HFFc6 (cell line): ENCODE data around the gene OR52W1. TPM values are rescaled to one million over a fixed set of nuclear protein-coding genes. Genes with fewer than 3 reads are reported as not detected.

Experiments
- DNase-seq: peaks from one replicate; pipeline ENCODE4 v3.0.0-alpha.2; 2018
- H3K27ac Mint-ChIP-seq: 2 replicates; pipeline ENCODE4 v1.8.0; 2020; ENCODE audit warnings: mild to moderate bottlenecking, mixed read lengths
- H3K27me3 Mint-ChIP-seq: 2 replicates; pipeline ENCODE4 v1.8.0; 2021; ENCODE audit warnings: mild to moderate bottlenecking, moderate library complexity, mixed read lengths; ENCODE audit not compliant: insufficient read depth
- H3K36me3 Mint-ChIP-seq: 2 replicates; pipeline ENCODE4 v1.8.0; 2021; ENCODE audit warnings: low read depth, mixed read lengths
- H3K4me1 Mint-ChIP-seq: 2 replicates; pipeline ENCODE4 v1.8.0; 2020; ENCODE audit warnings: low read depth, mixed read lengths
- H3K4me3 Mint-ChIP-seq: 2 replicates; pipeline ENCODE4 v1.8.0; 2020; ENCODE audit warnings: mild to moderate bottlenecking, moderate library complexity, mixed read lengths
- H3K9me3 Mint-ChIP-seq: 2 replicates; pipeline ENCODE4 v1.8.0; 2020; ENCODE audit warnings: mild to moderate bottlenecking, mixed read lengths
- CTCF ChIP-seq: fragments of 200-600 bp; sonication (generic); IDR thresholded peaks from 2 replicates; pipeline ENCODE4 v1.5.0; 2021; ENCODE audit warnings: antibody characterized with exemption, mild to moderate bottlenecking
- total RNA-seq, 6 experiments: library from RNA; stranded (reverse); fragmentation: NEBNext Ultra II Directional; extraction: Animal tissue kit (Norgen Biotek cat#: 25700); gene quantifications; 2 replicates in 1 of 6; 3 replicates in 5 of 6; pipeline ENCODE4 v1.2.3, GENCODE V29; 2021

OR52W1 gene
- total RNA-seq, 6 experiments from 2014 or later: not detected

- no peak for DNase-seq
- H3K27ac Mint-ChIP-seq: no peak overlapping the region
- H3K4me1 Mint-ChIP-seq: peaks cover 15% of the 10 kb centered on the region
- H3K36me3 Mint-ChIP-seq: no peaks in the 10 kb centered on the region
- no peak for TF ChIP-seq CTCF
- H3K9me3 Mint-ChIP-seq: no peaks in the 10 kb centered on the region
- H3K27me3 Mint-ChIP-seq: peaks cover 2% of the 10 kb centered on the region; the same call in 1 of the 2 replicates
- H3K4me3 Mint-ChIP-seq: no peak overlapping the region
Measured at GRCh38 chr11:6237266-6237665, 38.2 kb downstream of the OR52W1 start.

GRCh38 chr11:6237761-6238302, 38.8 kb downstream of the OR52W1 start:
- no peaks in the 10 kb centered on the region for H3K36me3 Mint-ChIP-seq
- no peak overlapping the region for H3K4me3 Mint-ChIP-seq
- no peak for DNase-seq
- H3K9me3 Mint-ChIP-seq: no peaks in the 10 kb centered on the region
- peaks cover 4% of the 10 kb centered on the region for H3K27me3 Mint-ChIP-seq
- TF ChIP-seq CTCF: no peak
- no peak overlapping the region for H3K27ac Mint-ChIP-seq
- H3K4me1 Mint-ChIP-seq: peaks cover 13% of the 10 kb centered on the region

DNA sequence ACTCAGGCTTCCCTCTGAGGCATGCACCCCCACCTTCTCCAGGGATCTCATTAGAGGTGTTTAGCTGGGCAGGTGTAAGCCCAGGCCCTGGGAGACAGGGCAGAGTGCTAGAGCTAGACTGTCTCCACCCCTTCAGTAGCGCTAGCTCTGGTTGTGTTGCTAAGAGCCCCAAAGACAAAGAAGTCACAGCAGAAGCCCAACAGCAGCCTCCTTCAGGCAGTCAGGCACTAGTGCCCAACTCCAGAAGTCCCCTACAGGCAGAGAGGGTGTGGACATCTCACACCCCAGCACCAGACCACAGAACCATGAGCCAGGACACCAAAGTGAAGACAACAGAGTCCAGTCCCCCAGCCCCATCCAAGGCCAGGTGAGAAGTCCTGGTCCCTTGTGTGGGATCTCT, 39.9 kb downstream of the OR52W1 start, which contains the start of gene CNGA4:
Gene CNGA4, plus strand, starts transcription at position 188 of the 400 bp plus-strand sequence. Its CDS starts 118 bp downstream, at position 306.
- no peaks in the 10 kb centered on the region for H3K36me3 Mint-ChIP-seq
- H3K4me3 Mint-ChIP-seq: no peak within 1 kb of the TSS
- peaks cover 5% of the 10 kb centered on the region for H3K4me1 Mint-ChIP-seq
- no peak for DNase-seq
- H3K9me3 Mint-ChIP-seq: no peaks in the 10 kb centered on the region
- H3K27me3 Mint-ChIP-seq: peaks cover 7% of the 10 kb centered on the region
- no peak for TF ChIP-seq CTCF
- H3K27ac Mint-ChIP-seq: no peak within 1 kb of the TSS

DNA sequence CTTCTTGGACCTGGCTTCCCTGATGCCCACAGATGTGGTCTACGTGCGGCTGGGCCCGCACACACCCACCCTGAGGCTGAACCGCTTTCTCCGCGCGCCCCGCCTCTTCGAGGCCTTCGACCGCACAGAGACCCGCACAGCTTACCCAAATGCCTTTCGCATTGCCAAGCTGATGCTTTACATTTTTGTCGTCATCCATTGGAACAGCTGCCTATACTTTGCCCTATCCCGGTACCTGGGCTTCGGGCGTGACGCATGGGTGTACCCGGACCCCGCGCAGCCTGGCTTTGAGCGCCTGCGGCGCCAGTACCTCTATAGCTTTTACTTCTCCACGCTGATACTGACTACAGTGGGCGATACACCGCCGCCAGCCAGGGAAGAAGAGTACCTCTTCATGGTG, 41.1 kb downstream of the OR52W1 start:
- peaks cover 4% of the 10 kb centered on the region for H3K4me1 Mint-ChIP-seq
- TF ChIP-seq CTCF: no peak
- peaks cover 7% of the 10 kb centered on the region for H3K27me3 Mint-ChIP-seq
- H3K9me3 Mint-ChIP-seq: no peaks in the 10 kb centered on the region
- no peaks in the 10 kb centered on the region for H3K36me3 Mint-ChIP-seq
- no peak for DNase-seq
- no peak overlapping the region for H3K4me3 Mint-ChIP-seq
- no peak overlapping the region for H3K27ac Mint-ChIP-seq

DNA sequence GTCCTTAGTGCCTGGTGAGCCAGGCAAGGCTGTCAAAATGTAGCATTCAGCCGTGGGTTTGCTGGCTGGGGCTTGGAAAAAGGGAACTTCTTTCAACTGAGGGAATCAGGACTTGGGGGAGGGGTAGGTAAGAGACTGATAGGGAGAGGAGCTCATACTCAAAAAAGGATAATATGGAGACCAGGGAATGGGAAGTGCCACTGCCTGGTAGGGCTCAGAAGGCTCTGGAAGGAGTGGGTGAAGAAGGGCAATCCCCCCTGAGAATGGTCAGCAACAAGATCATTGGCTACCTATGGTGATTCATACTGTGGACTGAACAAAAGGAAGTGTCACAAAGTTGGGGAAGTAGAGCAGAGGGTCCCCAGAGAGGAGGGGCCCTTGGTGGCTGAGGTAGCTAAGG, 41.8 kb downstream of the OR52W1 start:
- DNase-seq: no peak
- Mint-ChIP-seq H3K4me3 (no peak overlapping the region), H3K36me3 (no peaks in the 10 kb centered on the region), H3K9me3 (no peaks in the 10 kb centered on the region), H3K4me1 (no peaks in the 10 kb centered on the region), H3K27me3 (peaks cover 7% of the 10 kb centered on the region), H3K27ac (no peak overlapping the region)
- no peak for TF ChIP-seq CTCF

GRCh38 chr11:6241316-6241715, 42.3 kb downstream of the OR52W1 start:
- H3K36me3 Mint-ChIP-seq: no peaks in the 10 kb centered on the region
- peaks cover 7% of the 10 kb centered on the region for H3K27me3 Mint-ChIP-seq
- no peak overlapping the region for H3K4me3 Mint-ChIP-seq
- H3K27ac Mint-ChIP-seq: no peak overlapping the region
- no peak for DNase-seq
- H3K9me3 Mint-ChIP-seq: no peaks in the 10 kb centered on the region
- H3K4me1 Mint-ChIP-seq: no peaks in the 10 kb centered on the region
- TF ChIP-seq CTCF: no peak
